Measurements from ENCODE around the gene PDE7B. TPM values are rescaled to one million over a fixed set of nuclear protein-coding genes. Genes with fewer than 3 reads are reported as not detected.

PDE7B gene
- total and polyA plus RNA-seq, 2 of the 8 experiments (the other 6 are each of a cell fraction or from before 2014, with no cell fraction given) = not detected

DNA sequence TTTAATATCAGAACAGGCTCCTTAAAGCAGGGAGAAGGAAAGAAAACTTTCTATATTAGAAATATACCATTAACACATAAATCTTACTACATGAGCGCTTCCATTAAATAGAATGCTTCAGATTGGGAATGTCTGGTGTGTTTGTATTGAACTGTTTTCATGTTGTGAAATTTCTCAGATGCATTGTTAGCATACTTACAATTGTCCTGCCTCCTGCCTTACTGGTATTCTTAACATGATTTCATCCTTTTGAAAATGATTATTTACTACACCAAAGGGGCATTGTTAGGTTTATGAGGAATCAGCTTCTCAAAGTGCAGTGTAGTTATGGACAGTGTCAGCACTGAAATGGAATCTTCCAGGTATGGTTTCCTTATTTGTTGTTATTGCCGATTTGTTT, 253.1 kb downstream of the PDE7B start:
- Histone ChIP-seq H2BK5ac (ENCODE audit: low read depth, low read length) (no peak overlapping the region), H3K27me3 (replicated peaks in 1 of 4; ENCODE audit: control insufficient read depth in 3 of 4, extremely low read depth in 1 of 4, insufficient read depth in 3 of 4, low read length in 3 of 4) (peaks cover 41 to 66% (median 64%) of the 10 kb centered on the region in 4 experiments), H2BK15ac (ENCODE audit: low read length) (no peak overlapping the region), H3K56ac (replicated peaks; ENCODE audit: insufficient read length, low read depth, low read length) (no peak overlapping the region), H4K91ac (replicated peaks; ENCODE audit: insufficient read length, low read length) (no peak overlapping the region), H3K4ac (replicated peaks; ENCODE audit: insufficient read length, low read depth, low read length) (no peak overlapping the region), H2AK5ac (ENCODE audit: low read depth, low read length) (no peak overlapping the region), H3K14ac (ENCODE audit: insufficient read length) (no peak overlapping the region), H3K23me2 (ENCODE audit: low read depth, low read length) (no peaks in the 10 kb centered on the region), H3K4me2 (ENCODE audit: insufficient read depth in 1 of 2, low read depth in 2 of 2, low read length in 2 of 2) (peak overlapping the region in 1 of 2 experiments; percentile 9; a peak in 1 of 4 replicates), H4K8ac (ENCODE audit: extremely low read depth, insufficient read depth, low read length) (no peak overlapping the region), H2AFZ (ENCODE audit: low read length) (no peak overlapping the region), H3K4me1 (replicated peaks in 1 of 4; ENCODE audit: control insufficient read depth in 3 of 4, insufficient read depth in 4 of 4, low read length in 3 of 4) (peaks cover 0 to 5% (median 2%) of the 10 kb centered on the region in 4 experiments; a peak in 5 of 7 replicates), H3K79me1 (ENCODE audit: low read depth, low read length) (no peaks in the 10 kb centered on the region), H3K23ac (ENCODE audit: insufficient read length) (no peak overlapping the region), H3K79me2 (ENCODE audit: control insufficient read depth in 1 of 2, insufficient read depth in 2 of 2, low read length in 2 of 2) (no peaks in the 10 kb centered on the region), H3K9ac (replicated peaks in 1 of 4; ENCODE audit: extremely low read depth in 1 of 4, low read depth in 3 of 4, low read length in 3 of 4) (no peak overlapping the region), H3K4me3 (ENCODE audit: extremely low read depth in 1 of 4, insufficient read depth in 2 of 4, low read depth in 3 of 4, low read length in 4 of 4) (no peak overlapping the region), H4K20me1 (replicated peaks in 1 of 2; ENCODE audit: control insufficient read depth in 1 of 2, insufficient read depth in 2 of 2, low read length in 2 of 2) (peaks cover 0 to 2% of the 10 kb centered on the region in 2 experiments), H4K5ac (ENCODE audit: insufficient read length, low read depth, low read length) (no peak overlapping the region), H3K9me3 (ENCODE audit: insufficient read depth in 2 of 2, low read depth in 1 of 2, low read length in 1 of 2) (no peaks in the 10 kb centered on the region), H3K27ac (ENCODE audit: low read depth, low read length) (no peak overlapping the region), H3K18ac (ENCODE audit: extremely low read depth, low read length) (no peak overlapping the region), H2BK120ac (replicated peaks; ENCODE audit: low read depth, low read length) (no peak overlapping the region), H2BK12ac (ENCODE audit: low read depth, low read length) (no peak overlapping the region), H3K36me3 (ENCODE audit: control insufficient read depth in 2 of 4, insufficient read depth in 4 of 4, low read length in 3 of 4) (no peaks in the 10 kb centered on the region), H2BK20ac (ENCODE audit: low read length) (no peak overlapping the region)
- DNase-seq (ENCODE audit: low read depth in 1 of 2, low spot score in 2 of 2) = no peak
- 87% methylated on average over 2 of the region's 2 CpGs; no CpG with 5 or more reads in 1 of the 2 experiments for WGBS, 2 experiments (ENCODE audit: extremely low coverage in 1 of 2, insufficient coverage in 1 of 2, insufficient read length in 1 of 2, insufficient replicate concordance in 2 of 2, low coverage in 1 of 2, low lambda C conversion rate in 2 of 2, missing lambda C conversion rate in 1 of 2)
- ChIA-PET POLR2A (ENCODE audit: partially characterized antibody) (interaction anchor here (1.1 kb wide), 1 partner anchor 185 kb away, joined by 3 read pairs; the partner anchor contains the start of gene BCLAF1), CTCF (ENCODE audit: partially characterized antibody) (interaction anchor here (1.4 to 4.1 kb wide), 3 partner anchors 9 to 98 kb away, joined by 3 to 15 read pairs (median 5); no protein-coding TSS in a partner anchor)
- no peak for FAIRE-seq
- no peak for TF ChIP-seq SIN3A (conservative IDR thresholded peaks at IDR 0.05 in 1 of 2, IDR thresholded peaks at IDR 0.05 in 1 of 2; ENCODE audit: low read depth in 1 of 2, low read length in 2 of 2)
- TF ChIP-seq GABPA (IDR thresholded peaks at IDR 0.05; ENCODE audit: borderline replicate concordance, insufficient read depth, low read length) = no peak
- TF ChIP-seq RXRA (IDR thresholded peaks at IDR 0.05; ENCODE audit: insufficient read depth, low read depth, low read length) = no peak
- TF ChIP-seq CBX8 (IDR thresholded peaks at IDR 0.05; ENCODE audit: borderline replicate concordance, low read depth, low read length) = no peak
- TF ChIP-seq SUZ12 (IDR thresholded peaks at IDR 0.05; ENCODE audit: low read length) = no peak
- TF ChIP-seq SAP30 (IDR thresholded peaks at IDR 0.05; ENCODE audit: insufficient read depth, insufficient replicate concordance, low read length) = no peak
- no peak for TF ChIP-seq BCL11A (IDR thresholded peaks at IDR 0.05; ENCODE audit: low read depth in 2 of 2, low read length in 2 of 2)
- TF ChIP-seq EP300 (IDR thresholded peaks at IDR 0.05; ENCODE audit: borderline replicate concordance in 1 of 2, low read depth in 2 of 2, low read length in 2 of 2) = no peak
- TF ChIP-seq SP1 (IDR thresholded peaks at IDR 0.05; ENCODE audit: low read depth, low read length) = no peak
- no peak for TF ChIP-seq TBP (IDR thresholded peaks at IDR 0.05; ENCODE audit: low read depth, low read length)
- no peak for TF ChIP-seq HDAC2 (IDR thresholded peaks at IDR 0.05; ENCODE audit: borderline replicate concordance in 1 of 2, low read depth in 2 of 2, low read length in 2 of 2)
- TF ChIP-seq JUN (IDR thresholded peaks at IDR 0.05; ENCODE audit: low read depth, low read length) = no peak
- no peak for TF ChIP-seq ZNF274 (IDR thresholded peaks at IDR 0.05; ENCODE audit: borderline replicate concordance, extremely low read depth, low read length)

Data from H1 (cell line).